Measurements from ENCODE around the gene POMC. TPM values are rescaled to one million over a fixed set of nuclear protein-coding genes. Genes with fewer than 3 reads are reported as not detected.
"Not testable (repeated sequence)": the region's sequence is repeated elsewhere in the genome, so short reads cannot be mapped to it uniquely, and the experiment has no call there.

Gene POMC
- total RNA-seq, 2 donors from 2014 or later = 3.4 to 5.2 TPM

DNA sequence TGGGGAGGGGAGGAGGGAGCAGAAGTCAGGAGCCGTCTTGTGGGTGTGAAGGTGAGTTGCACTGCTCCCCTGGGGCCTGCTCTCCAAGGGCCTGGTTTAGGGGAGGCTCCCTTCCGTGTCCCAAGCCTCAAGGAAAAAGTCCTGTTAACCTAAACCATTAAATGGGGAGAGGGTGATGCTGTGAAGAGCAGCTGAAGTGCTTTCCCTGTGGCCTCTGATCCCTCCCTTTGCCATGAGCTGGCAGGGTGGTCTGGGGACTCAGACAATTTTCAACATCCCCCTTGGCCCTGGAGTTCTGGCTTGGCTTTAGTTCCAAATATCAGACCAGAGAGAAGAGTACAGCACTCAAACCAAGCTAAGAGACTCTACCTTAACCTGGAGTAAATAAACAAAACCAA is 692 bp upstream of the POMC start:
- H3K36me3 Mint-ChIP-seq = no peaks in the 10 kb centered on the region
- no peaks in the 10 kb centered on the region for H3K9me3 Mint-ChIP-seq
- H3K27ac Mint-ChIP-seq = no peak overlapping the region
- ATAC-seq = no peak
- peaks cover 0 to 19% of the 10 kb centered on the region in 2 donors for H3K4me1 Mint-ChIP-seq (ENCODE audit: low read depth in 2 of 2)
- peaks cover 35 to 46% of the 10 kb centered on the region in 2 donors for H3K27me3 Mint-ChIP-seq
- H3K4me3 Mint-ChIP-seq = peak overlapping the region; percentile 44
- no peak for DNase-seq (ENCODE audit: low spot score)

GRCh38 chr2:25165992-25166875 is 2.1 kb downstream of the POMC start:
- ATAC-seq (no peak), DNase-seq (ENCODE audit: low spot score) (no peak)
- H3K27ac Mint-ChIP-seq = peak overlapping the region in 1 of 2 donors; percentile 58
- no peaks in the 10 kb centered on the region for H3K9me3 Mint-ChIP-seq
- H3K27me3 Mint-ChIP-seq = peaks cover 22 to 30% of the 10 kb centered on the region in 2 donors
- peaks cover 0 to 18% of the 10 kb centered on the region in 2 donors for H3K4me1 Mint-ChIP-seq (ENCODE audit: low read depth in 2 of 2)
- no peaks in the 10 kb centered on the region for H3K36me3 Mint-ChIP-seq
- H3K4me3 Mint-ChIP-seq = peak overlapping the region; percentile 0

DNA sequence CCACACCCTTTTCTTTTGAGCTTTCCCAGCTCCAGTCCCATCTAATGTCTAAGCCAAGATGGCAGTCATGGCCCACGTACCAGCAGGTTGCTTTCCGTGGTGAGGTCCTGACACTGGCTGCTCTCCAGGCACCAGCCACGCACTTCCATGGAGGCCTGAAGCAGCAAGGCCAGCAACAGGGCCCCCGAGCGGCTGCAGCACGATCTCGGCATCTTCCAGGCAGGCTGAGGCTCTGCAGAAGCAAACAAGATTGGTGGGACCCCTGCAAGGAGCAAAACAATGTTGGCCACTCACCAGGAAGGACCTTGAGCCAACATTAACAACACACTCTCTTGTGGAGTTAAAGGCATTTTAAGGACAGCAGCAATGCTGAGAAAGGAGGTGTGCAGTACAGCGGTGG is 3.8 kb downstream of the POMC start:
- no peak for ATAC-seq
- H3K4me3 Mint-ChIP-seq = no peak overlapping the region
- H3K27me3 Mint-ChIP-seq = peaks cover 15 to 19% of the 10 kb centered on the region in 2 donors
- H3K27ac Mint-ChIP-seq = no peak overlapping the region
- H3K9me3 Mint-ChIP-seq = no peaks in the 10 kb centered on the region
- peaks cover 6 to 21% of the 10 kb centered on the region in 2 donors for H3K4me1 Mint-ChIP-seq (ENCODE audit: low read depth in 2 of 2)
- no peak for DNase-seq (ENCODE audit: low spot score)
- H3K36me3 Mint-ChIP-seq = no peaks in the 10 kb centered on the region

- not testable (repeated sequence) for H3K9me3 Mint-ChIP-seq; ATAC-seq; DNase-seq (ENCODE audit: low spot score); H3K36me3 Mint-ChIP-seq
- Mint-ChIP-seq H3K27me3 (peaks cover 6 to 10% of the 10 kb centered on the region in 2 donors), H3K4me3 (peak overlapping the region; percentile 80), H3K4me1 (ENCODE audit: low read depth in 2 of 2) (peaks cover 7 to 17% of the 10 kb centered on the region in 2 donors), H3K27ac (peak overlapping the region; percentile 69 to 85)
Measured at GRCh38 chr2:25162061-25162460, 6.3 kb downstream of the POMC start.

DNA sequence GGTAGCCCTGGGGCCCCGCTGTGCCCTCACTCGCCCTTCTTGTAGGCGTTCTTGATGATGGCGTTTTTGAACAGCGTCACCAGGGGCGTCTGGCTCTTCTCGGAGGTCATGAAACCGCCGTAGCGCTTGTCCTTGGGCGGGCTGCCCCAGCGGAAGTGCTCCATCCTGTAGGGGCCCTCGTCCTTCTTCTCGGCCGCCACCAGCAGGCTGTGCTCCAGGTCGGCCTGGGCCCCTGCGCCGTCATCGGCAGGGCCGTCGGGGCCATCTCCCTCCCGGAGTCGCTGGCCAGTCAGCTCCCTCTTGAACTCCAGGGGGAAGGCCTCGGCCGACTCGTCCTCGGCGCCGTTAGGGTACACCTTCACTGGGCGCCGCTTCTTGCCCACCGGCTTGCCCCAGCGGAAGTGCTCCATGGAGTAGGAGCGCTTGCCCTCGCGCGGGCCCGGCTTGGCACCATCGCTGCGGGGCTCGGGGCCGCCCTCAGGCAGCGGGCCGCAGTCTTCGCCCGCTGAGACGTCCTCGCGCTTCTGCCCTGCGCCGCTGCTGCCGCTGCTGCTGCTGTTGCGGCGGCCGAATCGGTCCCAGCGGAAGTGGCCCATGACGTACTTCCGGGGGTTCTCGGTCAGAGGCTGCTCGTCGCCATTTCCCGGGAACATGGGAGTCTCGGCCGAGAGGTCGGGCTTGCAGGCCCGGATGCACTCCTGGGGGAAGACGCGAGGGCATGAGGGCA is 7.2 kb downstream of the POMC start:
- Mint-ChIP-seq H3K36me3 (no peaks in the 10 kb centered on the region), H3K27me3 (peaks cover 0 to 3% of the 10 kb centered on the region in 2 donors), H3K4me1 (ENCODE audit: low read depth in 2 of 2) (peaks cover 7 to 9% of the 10 kb centered on the region in 2 donors), H3K27ac (peak overlapping the region; percentile 72 to 85), H3K9me3 (no peaks in the 10 kb centered on the region), H3K4me3 (peak overlapping the region; percentile 80)
- peak; percentile 76 for DNase-seq (ENCODE audit: low spot score)
- ATAC-seq = peak; percentile 82 to 83

DNA sequence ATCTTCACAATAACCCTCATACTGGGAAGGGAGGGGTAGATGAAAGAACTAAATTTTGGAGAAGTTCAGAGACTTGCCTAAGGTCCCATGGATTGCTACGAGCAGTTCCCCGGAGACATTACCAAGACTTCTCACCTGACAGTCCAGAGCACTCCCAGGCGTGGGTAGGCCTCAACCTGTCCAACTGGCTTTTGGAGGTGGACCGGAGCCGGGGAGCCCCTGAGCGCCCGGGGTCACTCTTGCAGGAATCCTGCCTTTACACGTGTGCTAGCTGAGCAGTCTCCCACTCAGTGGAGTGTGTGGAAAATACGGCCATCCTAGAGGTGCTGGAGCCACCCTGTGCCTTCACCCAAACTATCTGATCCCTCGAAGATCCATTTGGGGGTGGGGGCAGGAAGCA is 8.0 kb downstream of the POMC start:
- Mint-ChIP-seq H3K9me3 (no peaks in the 10 kb centered on the region), H3K27me3 (peaks cover 0 to 3% of the 10 kb centered on the region in 2 donors), H3K4me3 (peak overlapping the region; percentile 80), H3K36me3 (no peaks in the 10 kb centered on the region), H3K27ac (peak overlapping the region; percentile 72 to 85), H3K4me1 (ENCODE audit: low read depth in 2 of 2) (peaks cover 6 to 7% of the 10 kb centered on the region in 2 donors)
- DNase-seq (ENCODE audit: low spot score) = no peak
- no peak for ATAC-seq

- H3K27me3 Mint-ChIP-seq = no peaks in the 10 kb centered on the region
- DNase-seq (ENCODE audit: low spot score) = no peak
Measured at GRCh38 chr2:25159949-25160348, 8.4 kb downstream of the POMC start.

GRCh38 chr2:25158096-25158852 is 10.1 kb downstream of the POMC start:
- H3K4me1 Mint-ChIP-seq (ENCODE audit: low read depth in 2 of 2) = peaks cover 6 to 7% of the 10 kb centered on the region in 2 donors
- H3K9me3 Mint-ChIP-seq = no peaks in the 10 kb centered on the region
- DNase-seq (ENCODE audit: low spot score) (no peak), ATAC-seq (no peak)
- no peak overlapping the region for H3K4me3 Mint-ChIP-seq
- H3K27me3 Mint-ChIP-seq = no peaks in the 10 kb centered on the region
- H3K36me3 Mint-ChIP-seq = no peaks in the 10 kb centered on the region
- no peak overlapping the region for H3K27ac Mint-ChIP-seq

More at GRCh38 chr2:25159949-25160348, 8.4 kb downstream of the POMC start:
- no peaks in the 10 kb centered on the region for H3K9me3 Mint-ChIP-seq
- H3K36me3 Mint-ChIP-seq = no peaks in the 10 kb centered on the region
- H3K27ac Mint-ChIP-seq = peak overlapping the region; percentile 0 to 85
- no peak for ATAC-seq
- H3K4me1 Mint-ChIP-seq (ENCODE audit: low read depth in 2 of 2) = peaks cover 6 to 7% of the 10 kb centered on the region in 2 donors
- H3K4me3 Mint-ChIP-seq = peak overlapping the region; percentile 80

- no peak overlapping the region for H3K27ac Mint-ChIP-seq
- H3K9me3 Mint-ChIP-seq = no peaks in the 10 kb centered on the region
- no peaks in the 10 kb centered on the region for H3K36me3 Mint-ChIP-seq
- peaks cover 0 to 7% of the 10 kb centered on the region in 2 donors for H3K4me1 Mint-ChIP-seq (ENCODE audit: low read depth in 2 of 2)
- no peak overlapping the region for H3K4me3 Mint-ChIP-seq
- DNase-seq (ENCODE audit: low spot score) = peak; percentile 57
- H3K27me3 Mint-ChIP-seq = no peaks in the 10 kb centered on the region
- ATAC-seq = no peak
Measured at GRCh38 chr2:25155401-25155800, 13.0 kb downstream of the POMC start.

DNA sequence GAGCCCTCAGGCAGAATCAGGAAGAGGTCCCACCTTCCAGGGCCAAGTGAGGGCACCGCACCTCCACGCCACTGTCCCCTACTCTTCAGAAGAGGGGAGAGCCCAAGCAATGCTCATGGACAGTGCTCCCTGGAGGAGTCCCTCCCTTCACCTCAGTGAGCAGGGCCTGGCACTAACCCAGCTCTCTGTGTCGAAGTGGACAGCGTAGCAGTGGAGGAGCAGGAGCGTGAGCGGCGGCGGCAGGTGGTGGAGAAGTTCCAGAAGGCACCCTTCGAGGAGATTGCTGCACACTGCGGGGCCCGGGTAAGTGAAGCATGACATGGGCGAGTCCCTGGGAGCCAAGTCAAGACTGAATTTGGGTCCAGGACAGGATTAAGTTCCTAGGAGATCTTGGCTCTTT is 16.7 kb downstream of the POMC start:
- Mint-ChIP-seq H3K36me3 (no peaks in the 10 kb centered on the region), H3K27me3 (peaks cover 5 to 6% of the 10 kb centered on the region in 2 donors), H3K9me3 (no peaks in the 10 kb centered on the region), H3K4me1 (ENCODE audit: low read depth in 2 of 2) (peaks cover 0 to 5% of the 10 kb centered on the region in 2 donors), H3K4me3 (no peak overlapping the region), H3K27ac (no peak overlapping the region)
- DNase-seq (ENCODE audit: low spot score) = peak; percentile 59
- no peak for ATAC-seq

- H3K9me3 Mint-ChIP-seq = not testable (repeated sequence)
Measured at GRCh38 chr2:25150993-25151392, 17.4 kb downstream of the POMC start.

DNA sequence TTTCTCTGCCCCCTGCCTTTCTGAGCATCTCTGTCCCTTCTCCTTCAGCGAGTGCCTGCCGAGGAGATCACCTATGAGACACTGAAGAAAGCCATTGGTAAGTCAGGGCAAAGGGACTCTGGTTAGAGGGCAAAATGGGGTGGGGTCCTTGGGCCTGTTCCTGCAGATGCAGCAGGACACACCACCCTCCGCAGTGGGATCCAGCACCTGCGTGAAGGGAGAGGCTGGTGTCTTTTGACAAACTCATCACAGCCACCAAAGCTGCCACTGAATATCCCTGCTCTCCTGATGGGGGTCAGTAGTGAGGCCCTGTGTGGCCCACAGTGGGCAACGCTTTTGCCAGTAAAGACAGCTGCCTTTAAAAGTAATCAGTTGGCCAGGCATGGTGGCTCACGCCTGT is 18.7 kb downstream of the POMC start:
- peaks cover 6 to 10% of the 10 kb centered on the region in 2 donors for H3K27me3 Mint-ChIP-seq
- H3K4me1 Mint-ChIP-seq (ENCODE audit: low read depth in 2 of 2) = peaks cover 7 to 14% of the 10 kb centered on the region in 2 donors
- no peak overlapping the region for H3K4me3 Mint-ChIP-seq
- no peaks in the 10 kb centered on the region for H3K36me3 Mint-ChIP-seq
- no peak overlapping the region for H3K27ac Mint-ChIP-seq
- no peak for ATAC-seq
- no peaks in the 10 kb centered on the region for H3K9me3 Mint-ChIP-seq
- no peak for DNase-seq (ENCODE audit: low spot score)

More at GRCh38 chr2:25150993-25151392, 17.4 kb downstream of the POMC start:
- DNase-seq (ENCODE audit: low spot score); H3K4me3 Mint-ChIP-seq; H3K4me1 Mint-ChIP-seq (ENCODE audit: low read depth in 2 of 2); H3K36me3 Mint-ChIP-seq; H3K27me3 Mint-ChIP-seq; ATAC-seq; H3K27ac Mint-ChIP-seq: not testable (repeated sequence)

- Mint-ChIP-seq H3K9me3 (no peaks in the 10 kb centered on the region), H3K36me3 (no peaks in the 10 kb centered on the region), H3K4me3 (no peak overlapping the region), H3K4me1 (ENCODE audit: low read depth in 2 of 2) (peaks cover 7 to 14% of the 10 kb centered on the region in 2 donors), H3K27me3 (peaks cover 6 to 10% of the 10 kb centered on the region in 2 donors), H3K27ac (no peak overlapping the region)
- DNase-seq (ENCODE audit: low spot score) = no peak
- ATAC-seq = no peak
Measured at GRCh38 chr2:25146896-25147295, 21.5 kb downstream of the POMC start.
